Stimulated activated CD4-positive, alpha-beta T cell treated with anti-CD3 and anti-CD28 coated beads, Interleukin-2, amount 100 ng/mL, for 4 hours (primary cell): ENCODE results near the gene CCDC121.
A peak's percentile ranks its signal among the peaks of the same experiment; 100 is the strongest.

ENCODE experiments used
- DNase-seq: peaks from one replicate; pipeline ENCODE4 v3.0.0-alpha.2; 2020; ENCODE audit warnings: low read depth

Gene CCDC121, protein sequence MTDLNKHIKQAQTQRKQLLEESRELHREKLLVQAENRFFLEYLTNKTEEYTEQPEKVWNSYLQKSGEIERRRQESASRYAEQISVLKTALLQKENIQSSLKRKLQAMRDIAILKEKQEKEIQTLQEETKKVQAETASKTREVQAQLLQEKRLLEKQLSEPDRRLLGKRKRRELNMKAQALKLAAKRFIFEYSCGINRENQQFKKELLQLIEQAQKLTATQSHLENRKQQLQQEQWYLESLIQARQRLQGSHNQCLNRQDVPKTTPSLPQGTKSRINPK

DNA sequence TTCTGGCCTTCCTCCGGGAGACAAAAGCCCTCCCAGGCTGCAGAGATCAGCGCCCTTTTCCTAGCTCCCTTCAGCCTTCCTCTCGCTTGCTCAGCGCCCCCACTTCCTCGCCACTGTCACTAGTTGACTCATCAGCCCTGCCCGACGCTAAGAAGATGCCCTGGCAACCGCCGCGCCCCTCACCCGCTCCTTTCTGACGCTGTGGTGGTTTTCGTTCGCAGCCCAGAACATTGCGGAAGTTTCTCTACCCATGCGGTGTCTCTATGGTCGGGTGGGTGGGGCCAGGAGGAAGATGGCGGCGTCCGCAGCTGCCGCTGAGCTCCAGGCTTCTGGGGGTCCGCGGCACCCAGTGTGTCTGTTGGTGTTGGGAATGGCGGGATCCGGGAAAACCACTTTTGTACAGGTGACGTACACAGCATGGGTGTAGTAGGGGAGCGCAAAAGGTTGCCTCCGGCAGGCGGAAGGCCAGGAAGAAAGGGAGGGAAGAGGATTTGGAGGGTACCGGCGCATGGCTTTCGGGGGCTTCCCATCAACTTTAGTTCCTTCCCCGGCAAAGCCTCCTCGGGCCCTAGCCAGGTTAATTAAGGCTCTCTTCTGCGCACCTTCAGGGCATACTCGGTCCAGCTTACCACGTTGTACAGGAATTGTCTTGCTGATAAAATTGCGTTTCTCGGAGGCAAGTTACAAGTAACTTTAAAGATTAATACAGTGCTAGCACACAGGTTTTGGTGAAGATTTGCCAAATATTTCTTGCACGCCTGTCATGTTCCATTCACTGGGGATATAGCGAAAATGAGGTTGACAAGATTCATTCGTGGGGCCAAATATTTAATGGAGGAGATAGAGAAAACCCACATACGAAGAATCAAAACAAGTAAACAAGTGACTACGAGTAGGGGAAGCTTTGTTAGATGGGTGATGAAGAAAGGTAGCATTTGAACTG, at the start of gene CCDC121, which contains the start of gene GPN1:
TSS of gene CCDC121 (minus strand) at position 246 of the 943 bp plus-strand sequence. CDS start 1,213 bp downstream, outside the sequence.
TSS of gene GPN1 (plus strand) at position 284 of the 943 bp plus-strand sequence. CDS start at position 293, 9 bp downstream.
- DNase-seq: peak; percentile 94

DNA sequence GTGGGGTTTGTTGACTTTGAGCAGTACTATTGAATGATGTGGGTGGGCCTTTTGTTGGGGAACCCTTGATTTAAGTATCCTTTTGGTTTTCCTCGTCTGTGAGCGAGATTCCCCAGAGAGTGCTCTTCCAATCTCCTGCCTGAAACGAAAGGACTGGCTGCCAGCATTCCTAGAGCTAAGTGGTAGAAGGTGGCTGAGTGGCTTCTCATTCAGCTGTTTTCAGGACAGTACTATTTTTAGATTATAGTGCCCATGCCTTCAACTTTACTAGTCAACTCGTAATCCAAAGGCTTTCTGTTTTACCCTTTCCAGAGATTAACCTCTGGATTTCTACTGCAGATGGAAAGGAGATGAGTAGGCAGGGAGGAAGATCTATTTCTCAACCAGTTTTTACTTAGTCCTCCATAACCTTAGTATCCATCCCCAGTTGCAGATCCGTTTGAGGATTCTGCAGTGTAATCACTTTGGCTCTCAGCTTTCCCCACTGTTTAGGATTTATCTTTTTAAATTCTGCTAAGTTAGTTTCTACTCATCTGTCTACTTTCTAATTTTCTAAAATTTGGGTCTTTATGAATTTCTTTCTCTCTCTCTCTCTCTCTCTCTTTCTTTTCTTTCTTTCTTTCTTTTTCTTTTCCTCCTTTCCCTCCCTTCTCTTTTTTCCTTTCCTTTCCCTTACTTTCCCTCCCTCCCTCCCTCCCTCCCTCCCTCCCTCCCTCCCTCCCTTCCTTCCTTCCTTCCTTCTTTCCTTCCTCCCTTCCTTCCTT, 44.1 kb upstream of the CCDC121 start:
- DNase-seq: no peak

DNA sequence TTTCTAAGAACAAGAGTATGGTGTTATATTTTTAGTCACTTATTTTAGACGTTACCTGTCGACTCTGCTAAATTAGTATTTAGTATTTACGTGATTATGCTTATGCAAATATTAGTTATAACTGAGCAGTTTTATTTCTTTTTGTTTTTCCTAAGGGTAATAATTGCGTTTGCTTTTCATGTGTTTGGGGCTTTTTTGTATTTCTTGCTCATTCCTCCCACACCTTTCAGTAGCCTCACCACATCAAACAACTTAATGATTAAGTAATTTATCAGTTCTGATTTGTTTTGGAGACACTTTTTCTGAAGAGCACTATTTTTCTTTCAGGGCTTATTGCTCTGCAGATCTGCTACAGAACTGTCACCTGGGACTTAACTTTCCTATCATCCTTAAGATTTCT, 42.4 kb upstream of the CCDC121 start:
- no peak for DNase-seq

DNA sequence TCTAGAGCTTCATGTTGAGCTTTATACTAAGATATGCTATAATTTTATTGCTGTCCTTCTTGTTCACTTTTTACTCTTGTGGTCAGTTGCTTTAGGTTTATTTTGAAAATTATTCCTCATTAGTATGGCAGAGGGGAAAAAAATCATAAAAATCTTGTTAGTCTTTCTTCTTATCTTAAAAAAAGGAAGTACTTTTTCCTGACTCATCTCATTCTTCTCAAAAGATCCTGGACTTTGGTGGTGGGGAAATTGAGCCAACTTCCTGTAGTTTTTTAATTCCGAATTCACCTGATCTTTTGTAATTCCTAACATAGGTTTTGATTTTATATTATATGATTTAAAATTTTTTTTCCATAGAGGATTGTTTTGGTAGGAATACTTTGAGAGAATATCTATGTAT, 38.6 kb upstream of the CCDC121 start:
- no peak for DNase-seq

DNA sequence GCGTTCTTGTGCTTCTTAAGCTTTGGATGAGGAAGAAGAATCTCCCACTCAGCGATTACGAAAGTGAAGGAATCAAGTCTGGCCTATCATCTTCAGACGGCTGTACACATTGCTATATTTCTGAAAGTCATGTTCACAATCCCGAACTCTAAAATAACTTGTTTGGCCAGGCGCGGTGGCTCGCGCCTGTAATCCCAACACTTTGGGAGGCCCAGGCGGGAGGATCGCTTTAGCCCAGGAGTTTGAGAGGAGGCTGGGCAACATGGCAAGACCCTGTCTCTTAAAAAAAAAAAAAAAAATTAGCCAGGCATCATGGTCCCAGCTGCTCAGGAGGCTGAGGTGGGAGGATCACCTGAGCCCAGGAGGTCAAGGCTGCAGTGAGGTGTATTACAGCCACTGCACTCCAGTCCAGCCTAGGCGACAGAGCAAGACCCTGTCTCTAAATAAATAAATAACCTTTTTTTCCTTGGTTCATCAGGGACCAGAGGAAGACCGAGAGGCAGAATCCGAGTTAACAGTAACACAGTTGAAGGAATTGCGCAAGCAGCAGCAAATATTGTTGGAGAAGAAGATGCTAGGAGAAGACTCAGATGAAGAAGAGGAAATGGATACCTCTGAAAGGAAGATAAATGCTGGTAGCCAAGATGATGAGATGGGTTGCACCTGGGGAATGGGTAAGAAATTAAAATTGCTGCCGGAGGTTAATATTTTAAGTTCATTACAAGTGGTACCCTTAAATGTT, 36.0 kb upstream of the CCDC121 start:
- no peak for DNase-seq

DNA sequence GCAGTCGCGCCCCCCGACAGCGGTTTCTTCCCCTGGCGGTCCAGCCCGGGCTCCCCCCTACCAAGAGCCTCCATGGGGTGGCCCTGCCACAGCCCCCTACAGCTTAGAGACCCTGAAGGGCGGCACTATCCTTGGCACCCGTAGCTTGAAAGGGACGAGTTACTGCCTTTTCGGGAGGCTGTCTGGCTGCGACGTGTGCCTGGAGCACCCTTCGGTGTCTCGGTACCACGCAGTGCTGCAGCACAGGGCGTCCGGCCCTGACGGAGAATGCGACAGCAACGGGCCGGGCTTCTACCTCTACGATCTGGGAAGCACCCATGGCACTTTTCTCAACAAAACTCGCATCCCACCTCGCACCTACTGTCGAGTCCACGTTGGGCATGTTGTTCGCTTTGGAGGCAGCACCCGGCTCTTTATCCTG, 35.4 kb upstream of the CCDC121 start:
- no peak for DNase-seq

DNA sequence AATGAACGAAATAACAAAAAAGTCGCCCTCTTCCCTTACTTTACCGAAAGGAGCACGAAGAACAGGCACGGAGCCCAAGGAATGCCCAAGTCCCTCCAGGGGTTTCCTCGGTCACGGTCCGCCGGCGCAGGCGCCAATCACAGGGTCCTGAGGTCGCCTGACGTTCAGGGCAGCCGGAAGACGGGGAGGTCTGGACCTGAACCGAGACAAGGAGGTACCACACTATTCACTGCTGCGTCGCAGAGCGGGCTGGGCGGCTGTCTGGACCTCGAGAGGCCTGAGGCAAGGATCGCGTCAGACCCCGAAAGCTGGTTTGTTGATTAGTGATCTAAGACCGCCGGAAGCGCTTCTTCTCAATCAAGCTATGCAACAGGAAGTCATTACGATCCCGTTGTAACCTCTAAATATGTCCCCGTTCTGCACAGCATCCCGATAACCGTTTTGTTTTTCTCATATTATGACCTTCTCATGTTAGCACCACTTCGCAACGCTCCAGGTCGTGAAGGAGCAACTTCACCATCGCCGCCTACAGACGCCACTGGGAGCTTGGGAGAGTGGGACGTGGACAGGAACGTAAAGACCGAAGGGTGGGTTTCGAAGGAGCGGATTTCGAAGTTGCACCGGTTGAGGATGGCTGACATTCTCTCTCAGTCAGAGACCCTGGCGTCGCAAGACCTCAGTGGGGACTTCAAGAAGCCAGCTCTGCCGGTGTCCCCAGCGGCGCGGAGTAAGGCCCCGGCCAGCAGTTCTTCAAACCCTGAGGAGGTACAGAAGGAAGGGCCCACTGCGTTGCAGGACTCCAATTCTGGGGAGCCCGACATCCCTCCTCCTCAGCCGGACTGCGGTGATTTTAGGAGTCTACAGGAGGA, 34.7 kb upstream of the CCDC121 start, which contains the start of the genes SLC4A1AP and SUPT7L:
TSS of gene SLC4A1AP (plus strand) at position 605 of the 869 bp plus-strand sequence. CDS start at position 631, 26 bp downstream.
TSS of gene SUPT7L (minus strand) at position 330 of the 869 bp plus-strand sequence. CDS start 1,422 bp downstream, outside the sequence.
- peak; percentile 51 for DNase-seq

DNA sequence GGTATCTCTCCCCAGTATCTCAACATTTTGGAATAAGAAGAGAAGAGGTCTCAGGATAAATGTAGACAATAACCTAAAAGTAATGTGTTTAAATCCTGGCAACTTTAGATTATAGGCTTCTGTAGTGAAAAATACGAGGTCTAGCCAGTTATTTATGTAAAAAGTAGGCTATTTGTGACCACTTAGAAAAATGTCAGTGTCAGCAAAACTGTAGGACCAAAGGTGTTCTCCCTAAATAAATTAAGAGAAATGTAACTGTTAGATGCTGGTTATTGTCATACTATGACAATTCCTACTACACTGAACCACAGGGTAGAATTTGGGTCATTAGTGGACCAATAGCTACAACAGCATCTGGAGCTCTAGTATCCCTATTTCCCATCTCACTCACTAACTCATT, 32.6 kb upstream of the CCDC121 start:
- no peak for DNase-seq

DNA sequence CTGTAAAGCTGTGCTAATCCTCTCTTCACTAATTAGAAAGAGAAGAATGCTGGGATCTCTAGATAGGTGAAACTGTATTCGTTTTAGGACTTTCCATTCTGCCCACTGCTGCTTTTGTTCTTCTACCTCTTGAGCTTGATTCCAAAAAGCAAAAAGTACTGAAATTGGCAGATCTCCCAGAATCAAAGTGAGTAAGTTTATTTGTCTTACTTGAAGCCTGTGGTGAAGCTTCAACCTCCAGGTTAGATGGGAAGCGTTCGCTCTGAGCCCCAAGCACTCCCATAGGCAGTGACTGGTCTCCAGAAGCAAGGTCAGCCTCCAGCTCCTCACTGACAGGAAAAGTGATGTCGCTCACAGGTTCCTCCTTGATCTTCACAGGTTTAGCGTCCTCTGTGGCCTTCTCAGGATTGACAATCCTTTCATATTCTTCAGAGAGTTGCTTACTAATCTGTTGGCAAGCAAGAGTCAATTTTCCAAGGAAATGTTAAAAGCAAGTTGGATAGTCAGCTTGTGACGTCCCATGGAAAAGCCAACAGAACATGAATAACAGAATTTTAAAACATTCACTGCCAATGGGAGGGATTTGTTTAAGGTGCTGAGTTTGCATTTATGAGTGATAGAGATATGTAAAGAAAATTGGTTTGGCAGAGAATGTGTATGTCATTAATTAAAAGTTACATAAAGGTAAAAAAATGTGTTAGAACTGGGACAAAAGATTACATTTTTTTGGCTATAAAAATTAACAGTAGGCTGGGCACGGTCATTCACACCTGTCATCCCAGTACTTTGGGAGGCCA, 26.5 kb upstream of the CCDC121 start:
- DNase-seq: no peak

DNA sequence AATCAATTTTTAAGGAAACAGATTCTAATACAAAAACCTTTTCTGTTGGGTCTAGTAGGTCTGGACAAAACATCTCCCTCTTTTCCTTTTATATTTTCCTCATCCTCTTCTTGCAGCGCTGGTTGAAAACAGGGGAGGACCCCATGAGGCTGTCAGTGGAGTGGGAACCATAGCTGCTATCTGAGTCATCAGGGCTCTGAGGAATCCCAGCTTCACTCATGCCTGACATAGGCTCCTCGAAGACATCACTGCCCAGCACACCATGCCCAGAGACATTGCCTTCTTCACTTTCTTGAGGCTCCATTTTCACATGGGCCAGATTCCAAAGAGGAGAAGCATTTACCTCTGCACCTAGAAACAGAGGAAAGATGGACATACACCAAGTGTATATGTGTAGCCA, 24.6 kb upstream of the CCDC121 start:
- no peak for DNase-seq

DNA sequence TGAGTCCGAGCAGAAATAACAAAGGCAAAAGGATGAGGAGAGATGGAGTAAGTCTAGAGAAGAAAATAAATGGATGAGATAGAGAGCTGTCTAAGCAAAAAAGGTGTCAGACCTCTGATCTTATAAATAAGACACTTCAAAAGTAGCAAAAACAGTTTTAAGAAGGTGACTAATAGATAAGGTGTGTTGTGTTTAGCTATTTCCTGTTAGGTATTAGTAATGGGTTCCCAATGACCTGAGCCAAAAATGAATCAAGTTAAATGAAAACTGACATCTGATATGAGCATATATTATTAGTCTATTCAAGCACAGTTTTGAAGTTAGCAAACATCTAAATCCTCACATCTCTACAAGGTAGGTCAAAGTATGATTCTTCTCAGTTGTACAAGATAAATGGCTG, 24.0 kb upstream of the CCDC121 start:
- DNase-seq: no peak

DNA sequence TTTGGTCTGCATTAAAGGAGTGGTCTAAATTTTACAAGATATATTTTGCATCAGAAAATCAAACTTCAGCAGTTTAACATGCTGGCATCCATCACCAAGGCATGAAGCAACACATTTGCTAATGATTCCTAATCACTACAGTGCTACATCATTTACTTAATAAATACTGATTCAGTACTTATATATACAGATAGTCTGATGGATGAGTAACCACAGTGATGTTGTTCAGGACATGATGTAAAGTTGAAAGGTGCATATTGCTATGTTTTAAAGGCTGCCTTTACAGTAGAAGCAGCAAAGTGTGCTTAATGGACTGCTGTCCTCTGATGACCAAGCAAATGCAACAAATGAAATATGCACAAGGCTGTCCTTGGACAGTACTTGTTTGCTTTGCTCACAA, 23.5 kb upstream of the CCDC121 start:
- DNase-seq: no peak

DNA sequence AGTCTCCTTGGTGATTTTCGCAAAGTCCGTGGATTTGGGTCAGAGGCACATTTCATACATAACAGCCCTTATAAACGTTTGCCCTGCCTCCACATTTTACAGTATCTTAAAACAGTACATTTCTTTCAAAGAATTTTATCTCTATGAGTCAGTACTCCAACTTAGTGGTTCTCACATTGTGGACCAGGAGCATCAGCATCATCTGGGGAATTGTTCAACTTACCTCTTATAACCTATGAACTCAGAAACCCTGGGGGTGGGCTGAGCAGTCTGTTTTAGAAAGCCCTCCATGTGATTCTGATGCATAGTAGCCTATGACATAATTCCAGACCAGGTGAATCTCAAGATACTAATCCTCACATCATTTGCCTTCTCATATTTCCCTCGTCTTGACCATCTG, 22.2 kb upstream of the CCDC121 start:
- DNase-seq: no peak

DNA sequence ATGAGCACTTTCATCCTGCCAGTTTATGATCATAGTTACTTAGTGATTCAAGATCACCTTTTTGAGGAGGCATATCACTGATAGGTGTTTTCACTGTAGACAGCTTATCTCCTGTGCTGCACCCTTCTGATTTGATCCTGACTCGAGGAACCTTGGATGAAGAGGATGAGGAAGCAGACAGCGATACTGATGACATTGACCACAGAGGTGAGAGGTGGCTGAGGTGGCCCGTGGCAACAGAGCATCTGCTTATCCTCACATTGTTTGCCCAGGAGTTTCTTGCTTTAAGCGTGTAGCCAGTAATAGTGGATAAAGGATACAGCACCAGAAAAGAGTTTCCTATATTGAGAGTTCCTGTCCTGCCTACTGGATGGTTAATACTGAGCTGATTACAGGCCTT, 18.9 kb upstream of the CCDC121 start:
- DNase-seq: no peak

DNA sequence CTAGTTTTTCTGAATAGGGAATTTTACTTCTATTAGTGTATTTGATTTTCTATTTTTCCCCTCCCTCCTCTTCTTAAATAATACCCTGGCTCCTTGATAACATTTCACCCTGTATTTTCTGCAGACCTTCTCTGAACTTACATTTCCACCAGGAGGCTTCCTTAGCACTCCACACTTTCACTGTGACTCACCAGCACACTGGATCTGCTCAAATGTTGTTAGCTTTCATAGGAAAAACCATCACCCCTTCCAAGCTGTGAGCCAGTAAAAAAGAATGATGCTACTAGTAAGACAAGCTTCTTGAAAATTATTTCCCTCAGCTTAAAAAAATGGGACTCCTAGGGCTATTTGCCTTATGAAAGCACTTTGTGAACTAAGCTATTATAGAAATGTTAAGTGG, 18.5 kb upstream of the CCDC121 start:
- no peak for DNase-seq

DNA sequence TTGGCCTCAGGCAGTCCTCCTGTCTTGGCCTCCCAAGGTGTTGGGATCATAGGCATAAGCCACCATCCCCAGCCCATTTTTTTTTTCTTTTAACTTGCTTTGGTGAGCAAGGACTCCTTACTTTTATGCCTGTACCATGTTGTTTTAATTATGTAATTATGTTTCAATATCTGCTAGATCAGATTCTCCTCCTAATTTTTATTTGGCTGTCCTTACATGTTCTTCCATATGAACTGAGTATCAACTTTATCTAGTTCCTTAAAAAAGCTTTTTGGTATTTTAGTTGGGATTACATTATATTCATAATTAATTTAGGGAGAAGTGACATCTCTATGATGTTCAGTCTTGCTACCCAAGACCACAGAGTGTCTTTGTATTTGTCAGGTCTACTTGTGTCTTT, 16.4 kb upstream of the CCDC121 start:
- DNase-seq: no peak

DNA sequence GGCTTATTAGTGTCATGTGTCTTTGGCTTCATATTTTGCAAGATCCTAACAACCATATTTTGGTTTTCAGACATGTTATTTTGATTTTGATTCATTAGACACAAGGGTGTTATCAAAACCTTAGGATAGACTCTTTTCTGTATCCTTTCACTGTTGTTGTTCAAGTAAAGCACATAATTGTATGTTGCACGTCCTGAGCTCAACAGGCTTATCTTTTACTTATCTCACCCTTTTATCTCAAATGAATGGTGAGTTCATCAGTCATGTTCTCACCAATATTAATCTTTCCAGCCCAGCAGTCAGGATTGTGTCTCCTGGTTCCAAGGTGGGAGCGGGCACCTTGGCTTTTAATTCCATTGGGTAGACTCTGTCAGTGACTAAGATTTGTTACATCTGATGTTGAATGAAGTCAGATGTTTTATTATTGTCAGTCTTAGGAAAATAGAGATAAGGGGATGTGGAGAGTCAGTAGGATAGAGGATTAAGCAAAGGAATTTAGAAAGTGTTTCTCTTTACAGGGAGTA, 12.0 kb upstream of the CCDC121 start:
- DNase-seq: no peak

DNA sequence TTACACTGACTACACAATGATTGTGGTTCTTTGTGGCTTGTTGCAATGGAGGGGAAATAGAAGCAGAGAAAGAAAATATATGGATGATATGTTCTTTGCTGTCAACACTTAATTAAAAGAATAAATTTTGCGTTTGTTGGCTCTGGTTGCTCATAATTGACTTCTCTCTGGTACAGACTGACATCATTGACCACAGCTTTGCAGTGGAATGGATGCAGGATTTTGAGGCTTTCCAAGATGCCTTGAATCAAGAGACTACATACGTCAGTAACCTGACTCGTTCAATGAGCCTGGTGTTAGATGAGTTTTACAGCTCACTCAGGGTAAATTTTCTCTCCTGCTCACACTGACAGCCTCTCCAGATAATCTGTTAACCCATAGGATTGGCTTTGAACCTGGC, 9.9 kb upstream of the CCDC121 start:
- no peak for DNase-seq

DNA sequence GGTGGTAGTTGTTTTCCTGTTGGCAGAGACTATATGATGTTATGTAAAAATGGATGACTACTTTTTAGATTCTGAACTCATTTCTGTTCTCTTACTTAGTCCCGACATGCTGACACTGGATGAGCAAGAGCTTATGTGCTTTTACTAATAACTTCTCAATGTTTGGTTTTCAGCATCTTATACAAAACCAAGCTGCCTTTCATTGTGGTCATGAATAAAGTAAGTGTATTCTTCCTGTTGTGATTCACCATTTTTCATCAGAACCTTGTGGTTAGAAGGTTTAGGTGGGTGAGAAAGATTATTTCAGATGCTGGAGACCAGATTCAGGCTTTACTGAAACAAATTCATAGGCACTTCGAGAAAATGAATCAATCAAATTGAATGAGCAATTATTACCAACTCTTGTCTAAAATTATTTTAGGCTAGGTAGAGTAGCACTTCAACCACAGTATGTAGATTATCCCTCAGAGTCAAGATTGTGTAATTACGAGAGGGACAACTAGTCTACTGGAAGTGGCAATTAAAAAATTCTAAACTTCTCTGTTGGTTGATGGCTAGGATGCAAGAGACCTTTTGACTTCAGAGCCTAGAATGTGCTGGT, 9.3 kb upstream of the CCDC121 start:
- no peak for DNase-seq
